ENCODE data around the gene LCN2.

GRCh38 chr9:128121924-128122808 lies 27.1 kb upstream of the LCN2 start:
- TF ChIP-seq POLR2AphosphoS5 (IDR thresholded peaks at IDR 0.05): no peak
- TF ChIP-seq CTCF (IDR thresholded peaks at IDR 0.05): no peak
